ENCODE results near the gene PPP1CC.

- TF ChIP-seq GATA2 (IDR thresholded peaks at IDR 0.05; ENCODE audit: low read depth, low read length) (peak; percentile 98), GATA3 (IDR thresholded peaks at IDR 0.05; ENCODE audit: low read depth, low read length) (peak; percentile 77)
Observed at GRCh38 chr12:110699591-110700445, 42.9 kb downstream of the PPP1CC start.

Data from SH-SY5Y (cell line).